Measurements from ENCODE around the gene PLEKHG3.

PLEKHG3 gene

GRCh38 chr14:64789696-64790095, 85.5 kb downstream of the PLEKHG3 start:
- H3K9me2 ChIP-seq (replicated peaks; ENCODE audit: insufficient read depth, low read length), result no peaks in the 10 kb centered on the region
- DNase-seq, result no peak
- H3K4me1 ChIP-seq (ENCODE audit: low read length), result no peaks in the 10 kb centered on the region
- no peak overlapping the region for H3K27ac ChIP-seq (ENCODE audit: low read length)
- H3K79me2 ChIP-seq (ENCODE audit: low read length), result no peaks in the 10 kb centered on the region
- no peak overlapping the region for H2AFZ ChIP-seq (ENCODE audit: low read length)
- H3K27me3 ChIP-seq (replicated peaks; ENCODE audit: insufficient read depth, low read length), result no peaks in the 10 kb centered on the region
- no peak overlapping the region for H3K4me2 ChIP-seq (ENCODE audit: low read depth, low read length)
- H3K9ac ChIP-seq (ENCODE audit: low read length), result no peak overlapping the region
- no peak overlapping the region for H3K4me3 ChIP-seq (ENCODE audit: low read length)
- H3F3A ChIP-seq (ENCODE audit: insufficient read depth, low read length), result no peaks in the 10 kb centered on the region
- no peaks in the 10 kb centered on the region for H4K20me1 ChIP-seq (ENCODE audit: insufficient read depth, low read length)
- no peaks in the 10 kb centered on the region for H3K9me3 ChIP-seq (replicated peaks; ENCODE audit: insufficient read depth, low read length)
- TF ChIP-seq CTCF (IDR thresholded peaks at IDR 0.05; ENCODE audit: low read length) (no peak), EZH2phosphoT487 (IDR thresholded peaks at IDR 0.05; ENCODE audit: low read length) (no peak), EZH2 (optimal IDR thresholded peaks at IDR 0.05; ENCODE audit: low read depth, low read length) (no peak)
- H3K36me3 ChIP-seq (replicated peaks; ENCODE audit: insufficient read depth, low read length), result no peaks in the 10 kb centered on the region

GRCh38 chr14:64790478-64790877, 86.3 kb downstream of the PLEKHG3 start:
- H3F3A ChIP-seq (ENCODE audit: insufficient read depth, low read length), result no peaks in the 10 kb centered on the region
- TF ChIP-seq EZH2phosphoT487 (IDR thresholded peaks at IDR 0.05; ENCODE audit: low read length), result no peak
- no peak for TF ChIP-seq CTCF (IDR thresholded peaks at IDR 0.05; ENCODE audit: low read length)
- TF ChIP-seq EZH2 (optimal IDR thresholded peaks at IDR 0.05; ENCODE audit: low read depth, low read length), result no peak
- no peak overlapping the region for H3K27ac ChIP-seq (ENCODE audit: low read length)
- H2AFZ ChIP-seq (ENCODE audit: low read length), result no peak overlapping the region
- H3K4me1 ChIP-seq (ENCODE audit: low read length), result no peaks in the 10 kb centered on the region
- H4K20me1 ChIP-seq (ENCODE audit: insufficient read depth, low read length), result no peaks in the 10 kb centered on the region
- H3K27me3 ChIP-seq (replicated peaks; ENCODE audit: insufficient read depth, low read length), result no peaks in the 10 kb centered on the region
- no peaks in the 10 kb centered on the region for H3K9me2 ChIP-seq (replicated peaks; ENCODE audit: insufficient read depth, low read length)
- H3K79me2 ChIP-seq (ENCODE audit: low read length), result no peaks in the 10 kb centered on the region
- no peak overlapping the region for H3K4me2 ChIP-seq (ENCODE audit: low read depth, low read length)
- H3K9ac ChIP-seq (ENCODE audit: low read length), result no peak overlapping the region
- H3K4me3 ChIP-seq (ENCODE audit: low read length), result no peak overlapping the region
- no peaks in the 10 kb centered on the region for H3K36me3 ChIP-seq (replicated peaks; ENCODE audit: insufficient read depth, low read length)
- no peaks in the 10 kb centered on the region for H3K9me3 ChIP-seq (replicated peaks; ENCODE audit: insufficient read depth, low read length)
- no peak for DNase-seq

- no peaks in the 10 kb centered on the region for H3K36me3 ChIP-seq (replicated peaks; ENCODE audit: insufficient read depth, low read length)
- H3K4me1 ChIP-seq (ENCODE audit: low read length), result no peaks in the 10 kb centered on the region
- H3K27me3 ChIP-seq (replicated peaks; ENCODE audit: insufficient read depth, low read length), result no peaks in the 10 kb centered on the region
- TF ChIP-seq EZH2 (optimal IDR thresholded peaks at IDR 0.05; ENCODE audit: low read depth, low read length) (no peak), CTCF (IDR thresholded peaks at IDR 0.05; ENCODE audit: low read length) (no peak), EZH2phosphoT487 (IDR thresholded peaks at IDR 0.05; ENCODE audit: low read length) (no peak)
- H3K9me2 ChIP-seq (replicated peaks; ENCODE audit: insufficient read depth, low read length), result no peaks in the 10 kb centered on the region
- DNase-seq, result no peak
- no peaks in the 10 kb centered on the region for H3K9me3 ChIP-seq (replicated peaks; ENCODE audit: insufficient read depth, low read length)
- H4K20me1 ChIP-seq (ENCODE audit: insufficient read depth, low read length), result no peaks in the 10 kb centered on the region
- H3K4me3 ChIP-seq (ENCODE audit: low read length), result no peak overlapping the region
- no peak overlapping the region for H3K4me2 ChIP-seq (ENCODE audit: low read depth, low read length)
- no peak overlapping the region for H2AFZ ChIP-seq (ENCODE audit: low read length)
- no peak overlapping the region for H3K9ac ChIP-seq (ENCODE audit: low read length)
- no peaks in the 10 kb centered on the region for H3K79me2 ChIP-seq (ENCODE audit: low read length)
- H3F3A ChIP-seq (ENCODE audit: insufficient read depth, low read length), result no peaks in the 10 kb centered on the region
- no peak overlapping the region for H3K27ac ChIP-seq (ENCODE audit: low read length)
These were observed 88.0 kb downstream of the PLEKHG3 start for GRCh38 chr14:64792231-64792630.

Measured in MM.1S (cell line).